Stimulated activated CD8-positive, alpha-beta memory T cell treated with anti-CD3 and anti-CD28 coated beads, Interleukin-7, amount 100 ng/mL, for 1 hour (primary cell): ENCODE data around the gene PHACTR4.
"Not testable (repeated sequence)": the region's sequence is repeated elsewhere in the genome, so short reads cannot be mapped to it uniquely, and the experiment has no call there.

Experiments used
- DNase-seq, 2 donors: peaks; one replicate each; pipeline ENCODE4 v3.0.0-alpha.2; 2020; ENCODE audit warnings: low read depth in 2 of 2

PHACTR4 gene

DNA sequence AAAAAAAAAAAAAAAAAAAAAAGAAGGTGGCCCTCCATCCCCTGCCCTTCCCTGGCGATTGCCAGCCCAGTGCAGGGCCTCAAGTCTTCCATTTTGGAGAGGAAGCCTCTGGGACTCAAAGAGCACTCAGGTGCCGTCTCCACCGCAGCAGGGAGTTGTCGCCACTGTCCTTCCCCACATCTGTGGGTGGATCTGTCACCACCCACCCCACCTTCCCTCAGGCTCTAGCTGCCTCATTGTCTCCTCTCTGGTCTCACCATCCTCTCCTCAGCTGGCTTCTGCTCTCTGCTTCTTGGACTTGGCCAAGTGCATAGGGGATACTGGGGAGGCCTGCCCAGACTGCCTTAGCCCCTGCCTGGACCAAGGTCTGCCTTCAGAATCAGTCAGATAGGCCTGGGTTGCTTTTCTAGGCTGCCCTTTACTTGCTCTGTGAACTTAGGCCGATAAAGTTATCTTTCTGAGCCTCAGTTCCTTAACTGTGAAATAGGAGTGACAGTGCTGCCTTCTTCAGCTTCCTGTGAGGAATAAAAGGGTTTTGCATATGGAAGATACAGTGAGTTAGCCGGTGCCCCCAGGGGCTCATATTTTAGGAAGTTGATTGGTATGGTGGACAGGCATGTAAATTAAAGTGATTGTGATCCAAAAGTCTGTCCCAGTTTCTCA is 152.1 kb downstream of the PHACTR4 start:
- DNase-seq: no peak

DNA sequence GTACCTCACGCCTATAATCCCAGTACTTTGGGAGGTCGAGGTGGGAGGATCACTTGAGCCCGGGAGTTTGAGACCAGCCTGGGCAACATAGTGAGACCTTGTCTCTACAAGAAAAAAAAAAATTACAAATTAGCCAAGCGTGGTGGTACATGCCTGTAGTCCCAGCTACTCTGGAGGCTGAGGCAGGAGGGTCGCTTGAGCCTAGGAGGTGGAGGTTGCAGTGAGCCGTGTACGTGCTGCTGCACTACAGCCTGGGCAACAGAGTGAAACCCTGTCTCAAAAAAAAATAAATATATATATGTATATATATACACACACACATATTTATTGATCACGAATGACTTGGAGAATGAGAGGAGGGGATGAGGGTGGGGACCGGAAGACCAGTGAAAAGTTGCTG is 153.0 kb downstream of the PHACTR4 start:
- not testable (repeated sequence) for DNase-seq

DNA sequence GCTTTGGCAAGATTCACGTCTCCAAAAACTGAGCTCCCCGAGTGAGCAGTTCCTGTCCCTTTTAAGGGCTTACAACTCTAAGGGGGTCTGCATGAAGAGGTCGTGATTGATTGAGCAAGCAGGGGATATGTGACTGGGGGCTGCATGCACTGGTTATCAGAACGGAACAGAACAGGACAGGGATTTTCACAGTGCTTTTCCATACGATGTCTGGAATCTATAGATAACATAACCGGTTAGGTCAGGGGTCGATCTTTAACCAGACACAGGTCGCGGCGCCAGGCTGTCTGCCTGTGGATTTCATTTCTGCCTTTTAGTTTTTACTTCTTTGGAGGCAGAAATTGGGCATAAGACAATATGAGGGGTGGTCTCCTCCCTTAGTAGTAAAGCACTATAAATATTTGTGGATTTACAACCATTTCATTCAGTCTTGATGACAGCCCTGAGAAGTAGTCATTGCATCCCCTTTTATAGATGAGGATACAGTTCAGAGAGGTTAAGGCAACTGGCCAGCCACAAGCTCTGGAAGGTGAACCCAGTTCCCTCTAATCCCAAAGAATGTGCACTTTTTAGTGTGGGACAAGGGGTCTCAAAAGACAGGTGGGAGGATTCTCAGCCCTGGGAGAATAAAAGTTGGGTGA is 155.6 kb downstream of the PHACTR4 start:
- DNase-seq: not testable (repeated sequence)

DNA sequence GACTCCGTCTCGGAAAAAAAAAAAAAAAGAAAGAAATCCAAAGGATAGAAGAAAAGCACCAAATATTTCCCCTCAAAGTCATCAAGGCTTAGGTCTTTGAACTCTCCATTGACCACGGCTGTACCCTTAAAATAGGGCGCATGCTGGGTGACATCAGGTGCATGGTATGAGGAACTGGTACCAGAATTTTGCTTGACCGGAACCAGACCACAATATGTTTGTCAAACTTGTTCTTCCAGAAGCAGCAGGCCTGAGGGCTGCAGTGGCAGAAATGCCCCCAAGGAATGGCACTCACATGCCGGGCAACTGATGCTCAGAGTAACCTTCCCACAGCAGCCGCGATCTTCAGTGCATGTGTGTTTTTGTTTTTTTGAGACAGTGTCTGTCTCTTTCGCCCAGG is 157.3 kb downstream of the PHACTR4 start:
- DNase-seq: no peak

DNA sequence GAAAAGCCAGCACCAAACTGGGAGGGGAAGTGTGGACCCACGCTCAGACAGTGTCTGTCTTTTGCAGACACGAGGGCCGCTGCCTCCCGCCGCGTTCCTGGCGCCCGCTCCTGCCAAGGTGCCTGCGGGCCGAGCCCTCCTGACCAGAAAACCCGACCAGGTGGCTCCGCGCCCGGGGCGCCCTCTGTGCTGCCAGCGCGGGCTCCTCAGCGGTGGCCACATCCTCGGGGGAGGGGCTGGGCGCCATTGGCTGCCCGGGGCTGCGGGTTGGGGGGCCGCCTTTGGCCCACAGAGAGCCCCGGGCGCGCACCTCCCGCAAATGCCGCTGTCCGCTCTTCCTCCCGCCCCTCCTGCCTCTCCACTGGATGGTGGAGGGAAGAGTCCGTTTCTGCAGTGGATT is 160.9 kb downstream of the PHACTR4 start:
- no peak for DNase-seq

DNA sequence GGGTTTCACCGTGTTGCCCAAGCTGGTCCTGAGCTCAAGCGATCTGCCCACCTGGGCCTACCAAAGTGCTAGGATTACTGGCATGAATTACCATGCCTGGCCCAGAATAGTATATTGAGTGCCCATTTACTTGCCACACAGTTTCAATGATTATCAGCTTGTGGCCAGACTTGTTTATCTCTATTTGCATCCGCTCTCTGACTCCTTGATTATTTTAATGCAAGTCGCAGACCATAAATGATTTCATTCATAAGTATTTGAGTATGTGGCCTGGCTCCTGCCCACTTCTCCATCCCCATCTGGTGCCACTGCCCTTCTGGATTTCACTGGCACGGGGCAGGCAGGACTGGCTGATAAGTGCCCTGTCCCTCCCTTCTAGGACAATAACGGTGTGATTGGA is 165.1 kb downstream of the PHACTR4 start:
- DNase-seq: no peak

DNA sequence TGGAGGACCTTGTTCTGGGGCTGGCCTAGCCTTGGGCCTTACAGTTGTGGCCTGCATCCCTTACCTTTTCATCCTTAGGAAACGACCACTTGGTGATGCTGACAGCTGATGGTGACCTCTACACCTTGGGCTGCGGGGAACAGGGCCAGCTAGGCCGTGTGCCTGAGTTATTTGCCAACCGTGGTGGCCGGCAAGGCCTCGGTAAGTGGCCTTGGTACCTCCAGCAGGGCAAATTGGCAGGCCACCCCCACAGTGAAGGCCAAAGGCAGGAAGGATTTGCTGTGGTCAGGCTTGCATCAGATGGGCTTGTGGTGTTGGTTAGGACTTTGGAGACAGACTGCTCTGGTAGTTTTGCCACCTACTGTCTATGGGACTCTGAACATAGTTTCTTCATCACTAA is 165.6 kb downstream of the PHACTR4 start:
- DNase-seq: no peak

DNA sequence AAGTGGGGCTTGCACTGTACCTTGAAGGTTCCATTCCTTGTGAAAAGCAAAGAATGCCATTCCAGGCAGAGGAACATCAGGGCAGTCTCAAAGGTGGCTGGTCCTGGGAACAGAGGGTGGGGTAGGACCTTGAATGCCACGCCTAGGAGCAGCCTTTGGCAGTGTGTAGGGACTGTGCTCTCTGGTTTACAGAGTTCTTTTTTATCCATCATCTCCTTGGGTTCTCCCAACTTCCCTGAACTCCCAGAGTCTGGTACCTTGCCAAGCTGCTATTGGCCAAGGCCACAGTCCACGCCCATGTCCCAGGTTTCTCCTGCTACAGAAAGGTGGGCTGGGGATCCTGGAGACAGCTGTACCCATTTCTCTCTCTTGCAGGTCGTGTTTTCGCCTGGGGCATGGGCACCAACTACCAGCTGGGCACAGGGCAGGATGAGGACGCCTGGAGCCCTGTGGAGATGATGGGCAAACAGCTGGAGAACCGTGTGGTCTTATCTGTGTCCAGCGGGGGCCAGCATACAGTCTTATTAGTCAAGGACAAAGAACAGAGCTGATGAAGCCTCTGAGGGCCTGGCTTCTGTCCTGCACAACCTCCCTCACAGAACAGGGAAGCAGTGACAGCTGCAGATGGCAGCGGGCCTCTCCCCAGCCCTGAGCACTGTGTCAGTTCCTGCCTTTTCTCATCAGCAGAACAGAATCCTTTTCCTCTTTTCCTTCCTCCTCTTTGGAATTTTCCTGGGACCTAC is 168.1 kb downstream of the PHACTR4 start:
- no peak for DNase-seq

DNA sequence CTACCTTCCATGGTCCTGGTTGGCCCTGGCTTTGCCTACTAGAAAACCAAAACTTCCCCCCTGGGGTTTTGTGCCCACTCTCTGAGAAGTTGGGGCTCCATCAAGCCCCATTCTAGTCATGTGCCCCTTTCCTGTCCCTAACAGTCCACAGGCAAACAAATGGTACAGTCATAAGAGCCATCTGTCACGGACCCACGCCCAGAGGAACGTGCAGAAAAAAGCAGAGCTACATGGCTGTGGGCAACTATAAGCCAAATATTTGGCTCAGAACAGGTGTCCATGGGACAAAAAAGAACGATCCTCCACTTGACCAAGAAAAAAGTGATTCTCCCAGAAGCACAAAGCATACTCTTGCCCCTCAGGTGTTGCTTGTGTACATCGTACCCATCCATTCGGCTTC is 168.7 kb downstream of the PHACTR4 start:
- DNase-seq: no peak

DNA sequence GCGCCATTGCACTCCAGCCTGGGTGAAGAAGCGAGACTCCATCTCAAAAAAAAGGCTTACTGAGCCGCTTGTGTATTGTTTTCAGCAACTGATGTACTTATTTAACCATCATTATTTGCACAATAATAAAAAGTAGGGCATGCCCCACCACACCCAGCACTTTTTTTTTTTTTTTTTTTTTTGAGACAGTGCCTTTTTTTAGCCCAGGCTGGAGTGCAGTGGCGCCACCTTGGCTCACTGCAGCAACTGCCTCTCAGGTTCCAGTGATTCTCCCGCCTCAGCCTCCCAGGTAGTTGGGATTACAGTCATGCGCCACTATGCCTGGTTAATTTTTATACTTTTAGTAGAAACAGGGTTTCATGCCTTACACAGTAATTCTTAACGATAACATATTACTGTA is 171.1 kb downstream of the PHACTR4 start:
- no peak for DNase-seq

DNA sequence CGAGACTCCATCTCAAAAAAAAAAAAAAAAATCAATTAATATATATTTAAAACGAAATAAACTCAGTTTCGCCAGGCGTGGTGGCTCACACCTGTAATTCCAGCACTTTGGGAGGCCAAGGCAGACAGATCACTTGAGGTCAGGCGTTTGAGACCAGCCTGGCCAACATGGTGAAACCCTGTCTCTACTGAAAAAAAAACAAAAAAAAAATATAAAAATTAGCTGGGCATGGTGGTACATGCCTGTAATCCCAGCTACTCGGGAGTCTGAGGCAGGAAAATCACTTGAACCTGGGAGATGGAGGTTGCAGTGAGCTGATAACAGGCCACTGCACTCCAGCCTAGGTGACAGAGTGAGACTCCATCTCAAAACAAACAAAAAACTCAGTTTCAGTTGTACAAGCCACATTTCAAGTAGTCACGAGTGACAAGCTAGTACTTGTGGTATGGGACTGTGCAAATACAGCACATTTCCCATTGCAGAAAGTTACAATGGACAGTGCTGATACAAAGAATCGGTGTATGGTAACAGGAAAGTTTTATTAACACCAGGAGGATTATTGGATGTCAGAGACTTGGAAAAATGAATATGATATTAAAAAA is 172.0 kb downstream of the PHACTR4 start:
- DNase-seq: not testable (repeated sequence)

DNA sequence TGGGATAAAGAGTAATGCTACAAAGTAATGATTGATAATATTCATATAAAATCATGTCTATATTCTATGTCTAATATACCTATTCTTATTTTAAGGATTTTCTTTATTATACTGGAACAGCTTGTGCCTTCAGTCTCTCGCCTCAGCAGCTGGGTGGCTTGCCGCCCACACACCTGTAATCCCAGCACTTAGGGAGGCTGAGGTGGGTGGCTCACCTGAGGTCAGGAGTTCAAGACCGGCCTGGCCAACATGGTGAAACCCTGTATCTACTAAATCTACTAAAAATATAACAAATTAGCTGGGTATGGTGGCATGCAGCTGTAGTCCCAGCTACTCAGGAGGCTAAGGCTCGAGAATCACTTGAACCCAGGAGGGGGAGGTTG is 175.7 kb downstream of the PHACTR4 start:
- no peak for DNase-seq

DNA sequence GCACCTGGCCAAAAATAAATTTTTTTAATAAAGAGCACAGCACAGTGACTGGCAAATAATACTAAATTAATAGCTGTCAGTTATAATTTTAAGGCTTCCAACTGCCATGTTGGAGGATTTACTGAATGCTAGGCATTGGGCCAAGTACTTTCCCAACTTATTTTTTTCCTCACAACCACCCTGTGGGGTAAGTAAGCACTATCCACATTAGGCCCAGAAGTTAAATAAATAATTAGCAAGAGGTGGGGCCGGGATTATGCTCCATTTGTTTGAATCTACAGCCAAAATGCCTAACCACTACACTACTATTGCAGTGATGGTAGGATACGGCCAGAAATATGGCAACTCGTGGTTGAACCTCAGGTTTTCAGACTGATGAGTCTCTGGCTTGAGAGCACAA is 178.8 kb downstream of the PHACTR4 start:
- DNase-seq: no peak
